A549 (cell line): ENCODE measurements around the gene ZNF280B.

Experiments used
- CHD2 ChIP-seq: fragments of 150-350 bp; IDR thresholded peaks from 2 replicates; pipeline ENCODE4 v1.6.1; 2014; ENCODE audit warnings: low read length; ENCODE audit not compliant: partially characterized antibody
- CTCF ChIP-seq: fragments of >200 bp; sonication (Bioruptor Twin); formaldehyde crosslinking; IDR thresholded peaks from 3 replicates; pipeline ENCODE4 v1.5.1; 2016
- E2F6 ChIP-seq: IDR thresholded peaks from 2 replicates; pipeline ENCODE4 v1.6.1; 2012; ENCODE audit warnings: low read depth, borderline replicate concordance
- EP300 ChIP-seq, 2 experiments: fragments of >200 bp; sonication (Bioruptor Twin); formaldehyde crosslinking; IDR thresholded peaks; 2 replicates in 1 of 2; 3 replicates in 1 of 2; pipeline ENCODE4 v1.6.1; 2016 to 2017
- FOSL2 ChIP-seq, 2 experiments: fragments of 450-650 bp in 1 of 2; fragments of >200 bp in 1 of 2; sonication (Bioruptor Twin) in 1 of 2; formaldehyde crosslinking; IDR thresholded peaks; 2 replicates each; pipeline versions ENCODE4 v1.5.0 to v1.6.1; 2016 to 2020; ENCODE audit warnings: mild to moderate bottlenecking in 1 of 2, moderate library complexity in 1 of 2
- HEYL ChIP-seq: fragments of 250-450 bp; sonication (Bioruptor Pico); IDR thresholded peaks from 2 replicates; pipeline ENCODE4 v1.8.0; 2021; ENCODE audit warnings: mild to moderate bottlenecking, moderate library complexity
- MAZ ChIP-seq: fragments of 150-350 bp; IDR thresholded peaks from 2 replicates; pipeline ENCODE4 v1.6.1; 2014; ENCODE audit warnings: antibody characterized with exemption, low read depth, low read length, borderline replicate concordance
- NR3C1 ChIP-seq: fragments of >200 bp; sonication (Bioruptor Twin); formaldehyde crosslinking; IDR thresholded peaks from 3 replicates; pipeline ENCODE4 v1.6.1; 2017
- PHF8 ChIP-seq: fragments of 200-600 bp; sonication (generic); IDR thresholded peaks from 2 replicates; pipeline ENCODE4 v1.6.1; 2016; ENCODE audit warnings: low read depth, mild to moderate bottlenecking, antibody characterized with exemption, moderate library complexity, borderline replicate concordance
- POLR2A ChIP-seq: IDR thresholded peaks from 2 replicates; pipeline ENCODE4 v1.6.1; 2012; ENCODE audit warnings: mild to moderate bottlenecking, low read length
- RAD21 ChIP-seq, 2 experiments: fragments of >200 bp in 1 of 2; sonication (Bioruptor Twin) in 1 of 2; formaldehyde crosslinking in 1 of 2; IDR thresholded peaks in 1 of 2; conservative IDR thresholded peaks in 1 of 2; 2 replicates in 1 of 2; 3 replicates in 1 of 2; pipeline ENCODE4 v1.6.1; 2012 to 2018; ENCODE audit warnings: inconsistent platforms in 1 of 2
- REST ChIP-seq: fragments of 200-600 bp; sonication (generic); IDR thresholded peaks from 2 replicates; pipeline ENCODE4 v1.6.1; 2016; ENCODE audit warnings: antibody characterized with exemption, mild to moderate bottlenecking, moderate library complexity
- USF2 ChIP-seq: fragments of 450-650 bp; IDR thresholded peaks from 2 replicates; pipeline ENCODE4 v1.6.1; 2014; ENCODE audit warnings: antibody characterized with exemption

- no peak for TF ChIP-seq E2F6
- TF ChIP-seq CTCF = no peak
- TF ChIP-seq POLR2A = no peak
- no peak for TF ChIP-seq RAD21 (conservative IDR thresholded peaks at IDR 0.05 in 1 of 2, IDR thresholded peaks at IDR 0.05 in 1 of 2)
- no peak for TF ChIP-seq PHF8
- TF ChIP-seq FOSL2 (IDR thresholded peaks at IDR 0.05) = no peak
- no peak for TF ChIP-seq FOSL2 (CRISPR knock-in tag; IDR thresholded peaks at IDR 0.05)
- TF ChIP-seq HEYL = no peak
- TF ChIP-seq EP300 (IDR thresholded peaks at IDR 0.05) = no peak
- no peak for TF ChIP-seq REST
- TF ChIP-seq USF2 = no peak
- TF ChIP-seq CHD2 = no peak
- no peak for TF ChIP-seq MAZ
- TF ChIP-seq NR3C1 = no peak
Measured at GRCh38 chr22:22519591-22519990, 11.0 kb upstream of the ZNF280B start.
